Glomerular visceral epithelial cell (primary cell): ENCODE data around the gene ITCH.
"Not testable (repeated sequence)": the region's sequence is repeated elsewhere in the genome, so short reads cannot be mapped to it uniquely, and the experiment has no call there.

ENCODE experiments used
- DNase-seq: peaks from one replicate; pipeline ENCODE4 v3.0.0-alpha.2; 2016; ENCODE audit errors: extremely low spot score

The ITCH gene

GRCh38 chr20:34363062-34363464, at the start of gene ITCH:
ITCH (plus strand) TSS chr20:34363273; CDS start chr20:34393812, 30,539 bp downstream.
- DNase-seq, result peak; percentile 97

GRCh38 chr20:34315236-34315635, 47.8 kb upstream of the ITCH start:
- no peak for DNase-seq

GRCh38 chr20:34316196-34316814, 46.8 kb upstream of the ITCH start:
- peak; percentile 62 for DNase-seq

GRCh38 chr20:34318609-34319443, 44.2 kb upstream of the ITCH start:
- no peak for DNase-seq

- no peak for DNase-seq
Measured at GRCh38 chr20:34320861-34321260, 42.2 kb upstream of the ITCH start.

GRCh38 chr20:34322267-34323105, 40.6 kb upstream of the ITCH start:
- DNase-seq, result no peak

GRCh38 chr20:34324541-34324940, 38.5 kb upstream of the ITCH start:
- no peak for DNase-seq

GRCh38 chr20:34328207-34328606, 34.9 kb upstream of the ITCH start:
- DNase-seq, result not testable (repeated sequence)

- DNase-seq, result no peak
Measured at GRCh38 chr20:34328928-34329677, 34.0 kb upstream of the ITCH start.

GRCh38 chr20:34330861-34331544, 32.1 kb upstream of the ITCH start:
- not testable (repeated sequence) for DNase-seq

- DNase-seq, result no peak
Measured at GRCh38 chr20:34331838-34332237, 31.2 kb upstream of the ITCH start.

GRCh38 chr20:34332262-34332920, 30.7 kb upstream of the ITCH start:
- no peak for DNase-seq

- DNase-seq, result no peak
Measured at GRCh38 chr20:34333786-34334185, 29.3 kb upstream of the ITCH start.

GRCh38 chr20:34334654-34335407, 28.2 kb upstream of the ITCH start:
- DNase-seq, result no peak

- no peak for DNase-seq
Measured at GRCh38 chr20:34337544-34337943, 25.5 kb upstream of the ITCH start.

- DNase-seq, result no peak
Measured at GRCh38 chr20:34337982-34338726, 24.9 kb upstream of the ITCH start.

GRCh38 chr20:34340726-34341125, 22.3 kb upstream of the ITCH start:
- not testable (repeated sequence) for DNase-seq

GRCh38 chr20:34341199-34341598, 21.9 kb upstream of the ITCH start:
- DNase-seq, result not testable (repeated sequence)
